HG03103 (cell line): Measurements from ENCODE around the gene WDPCP.

Experiments used
- ATAC-seq: cut with Tn5 transposase; IDR thresholded peaks from one replicate; pipeline ENCODE4 v1.9.1; 2021; ENCODE audit warnings: low read depth; ENCODE audit not compliant: unreplicated experiment

Gene WDPCP

GRCh38 chr2:63544017-63544627, 44.2 kb downstream of the WDPCP start:
- no peak for ATAC-seq

GRCh38 chr2:63539416-63540162, 48.7 kb downstream of the WDPCP start:
- ATAC-seq: no peak

GRCh38 chr2:63538390-63538789, 49.9 kb downstream of the WDPCP start:
- ATAC-seq: no peak

DNA sequence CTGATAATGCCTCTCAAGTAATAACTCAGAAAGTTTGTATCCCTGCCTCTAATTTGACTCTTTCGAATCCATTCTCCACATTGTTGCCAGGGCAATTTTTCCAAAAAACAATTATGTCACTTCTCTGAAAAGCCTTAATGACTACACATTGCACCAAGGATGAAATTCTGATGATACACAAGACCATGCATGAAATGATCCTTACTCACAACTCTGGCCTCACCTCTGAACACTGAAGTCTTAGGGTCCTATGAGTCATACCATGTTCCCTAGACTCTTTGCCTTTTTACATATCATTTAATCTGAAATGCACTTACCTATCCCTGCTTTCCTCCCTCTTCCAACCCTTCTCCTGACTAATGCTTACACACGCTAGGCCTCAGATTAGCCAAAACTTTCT, 51.0 kb downstream of the WDPCP start:
- ATAC-seq: no peak

DNA sequence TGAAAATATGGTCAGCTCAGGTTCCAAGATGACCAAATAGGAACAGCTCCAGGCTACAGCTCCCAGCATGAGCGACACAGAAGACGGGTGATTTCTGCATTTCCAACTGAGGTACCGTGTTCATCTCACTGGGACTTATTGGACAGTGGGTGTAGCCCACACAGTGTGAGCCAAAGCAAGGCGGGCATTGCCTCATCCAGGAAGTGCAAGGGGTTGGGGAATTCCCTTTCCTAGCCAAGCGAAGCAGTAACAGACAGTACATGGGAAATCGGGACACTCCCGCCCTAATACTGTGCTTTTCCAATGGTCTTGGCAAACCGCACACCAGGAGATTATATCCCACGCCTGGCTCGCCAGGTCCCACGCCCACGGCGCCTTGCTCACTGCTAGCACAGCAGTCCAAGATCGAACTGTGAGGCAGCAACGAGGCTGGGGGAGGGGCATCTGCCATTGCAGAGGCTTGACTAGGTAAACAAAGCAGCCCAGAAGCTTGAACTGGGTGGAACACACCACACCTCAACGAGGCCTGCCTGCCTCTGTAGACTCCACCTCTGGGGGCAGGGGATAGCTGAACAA, 57.5 kb downstream of the WDPCP start:
- ATAC-seq: no peak

DNA sequence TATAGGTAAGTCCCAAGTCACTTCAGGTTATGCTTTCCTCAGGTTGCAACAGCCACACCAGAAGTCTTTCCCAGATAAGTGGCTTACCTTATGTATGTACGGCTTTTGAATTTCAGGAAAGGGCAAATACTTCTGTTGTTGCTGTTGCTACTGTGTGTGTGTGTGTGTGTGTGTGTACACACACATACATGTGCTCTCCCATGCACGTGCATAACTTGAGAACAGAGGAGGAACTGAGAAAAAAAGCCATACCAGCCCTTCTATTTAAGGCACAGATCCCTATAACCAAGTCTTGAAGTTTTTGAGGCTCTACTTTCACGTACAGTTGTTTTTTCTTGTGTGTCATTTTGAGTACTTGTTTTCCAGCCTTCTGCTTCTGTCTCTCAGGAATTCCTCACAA, 62.4 kb downstream of the WDPCP start:
- ATAC-seq: no peak

GRCh38 chr2:63522950-63523349, 65.3 kb downstream of the WDPCP start:
- no peak for ATAC-seq

GRCh38 chr2:63520793-63521192, 67.5 kb downstream of the WDPCP start:
- ATAC-seq: no peak

DNA sequence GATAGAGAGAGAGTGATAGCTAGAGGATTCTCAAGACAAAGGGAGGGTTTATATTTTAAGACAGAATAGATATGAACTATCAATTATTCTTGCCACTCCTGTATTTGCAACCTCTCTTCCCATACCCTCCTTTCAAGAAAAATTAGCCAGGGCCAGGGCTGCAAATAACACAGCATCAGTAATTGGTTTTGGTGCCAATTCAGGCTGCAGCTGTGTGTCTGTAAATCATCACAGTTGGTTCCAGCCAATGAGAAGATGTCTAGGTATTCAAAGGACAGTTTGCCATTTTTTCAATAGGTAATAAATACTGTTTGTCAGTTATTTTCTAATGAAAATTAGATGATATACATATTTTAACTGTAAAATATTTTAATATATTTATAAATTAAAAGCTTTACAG, 73.5 kb downstream of the WDPCP start:
- ATAC-seq: no peak

- no peak for ATAC-seq
Measured at GRCh38 chr2:63514237-63514716, 74.0 kb downstream of the WDPCP start.

- ATAC-seq: no peak
Measured at GRCh38 chr2:63506320-63506719, 82.0 kb downstream of the WDPCP start.

DNA sequence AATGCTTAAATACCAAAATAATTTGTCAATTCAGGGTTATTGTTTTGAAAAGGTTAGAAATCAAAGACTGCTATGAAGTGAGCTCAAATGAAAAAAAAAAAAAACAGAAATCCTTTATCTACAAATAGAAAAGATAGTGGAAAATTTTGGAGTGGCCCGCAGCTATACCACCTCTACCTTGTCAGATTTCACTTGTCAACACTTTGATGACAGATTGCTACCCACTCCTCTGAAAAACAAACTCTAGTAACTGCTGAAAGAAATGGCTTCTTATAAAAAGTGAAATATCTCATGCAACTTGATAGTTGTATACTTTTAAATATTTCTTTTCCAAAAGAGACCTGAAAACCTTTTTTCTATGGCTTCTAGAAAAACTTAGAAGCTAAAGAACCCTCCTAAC, 84.5 kb downstream of the WDPCP start:
- ATAC-seq: no peak

GRCh38 chr2:63500398-63500797, 87.9 kb downstream of the WDPCP start:
- no peak for ATAC-seq

GRCh38 chr2:63497576-63497975, 90.7 kb downstream of the WDPCP start:
- ATAC-seq: no peak

DNA sequence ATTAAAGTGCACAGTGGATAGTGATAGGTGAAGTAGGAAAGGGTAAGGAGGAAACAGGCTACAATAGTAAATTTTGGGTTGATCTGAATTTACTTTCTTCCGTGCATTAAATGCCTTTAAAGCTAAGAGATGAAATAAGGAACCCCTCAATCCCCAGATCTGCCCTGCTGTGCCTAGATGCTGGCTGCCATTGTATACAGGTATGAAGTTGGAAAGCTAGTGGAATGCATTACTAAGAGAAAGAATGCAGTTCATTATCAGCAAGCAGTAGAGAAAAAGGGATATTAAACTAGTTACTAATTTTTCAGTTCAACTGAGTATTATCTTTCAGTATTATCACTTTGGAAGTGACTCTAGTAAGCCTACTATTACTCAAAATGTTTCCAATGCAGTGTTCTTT, 93.3 kb downstream of the WDPCP start:
- ATAC-seq: no peak

- no peak for ATAC-seq
Measured at GRCh38 chr2:63494100-63494499, 94.2 kb downstream of the WDPCP start.

DNA sequence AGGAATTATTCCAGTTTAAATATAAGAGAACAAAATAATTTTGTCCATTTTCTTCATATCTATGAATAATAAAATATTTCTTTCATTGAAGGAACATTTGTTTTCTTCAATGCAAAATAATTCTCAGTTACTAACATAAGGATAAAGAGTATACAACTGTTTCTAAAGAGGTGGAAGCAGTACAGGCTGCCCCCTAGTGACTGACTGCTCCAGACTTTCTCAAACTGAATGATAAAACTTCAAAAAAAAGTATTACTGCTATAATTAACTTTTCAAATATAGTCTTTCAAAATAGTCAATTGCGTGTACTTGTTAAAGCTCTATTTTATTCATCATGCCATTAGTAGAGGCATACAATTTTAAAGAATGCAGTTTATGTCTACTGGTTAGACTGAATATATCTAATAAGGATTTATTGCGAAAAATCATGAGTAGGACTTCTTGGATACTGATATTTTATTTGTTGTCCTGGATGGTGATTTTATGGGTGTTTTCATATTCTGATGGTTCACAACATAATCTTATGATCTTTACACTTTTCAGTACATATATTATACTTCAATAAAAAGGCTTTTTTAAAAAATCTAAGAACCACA, 100.1 kb downstream of the WDPCP start:
- no peak for ATAC-seq

DNA sequence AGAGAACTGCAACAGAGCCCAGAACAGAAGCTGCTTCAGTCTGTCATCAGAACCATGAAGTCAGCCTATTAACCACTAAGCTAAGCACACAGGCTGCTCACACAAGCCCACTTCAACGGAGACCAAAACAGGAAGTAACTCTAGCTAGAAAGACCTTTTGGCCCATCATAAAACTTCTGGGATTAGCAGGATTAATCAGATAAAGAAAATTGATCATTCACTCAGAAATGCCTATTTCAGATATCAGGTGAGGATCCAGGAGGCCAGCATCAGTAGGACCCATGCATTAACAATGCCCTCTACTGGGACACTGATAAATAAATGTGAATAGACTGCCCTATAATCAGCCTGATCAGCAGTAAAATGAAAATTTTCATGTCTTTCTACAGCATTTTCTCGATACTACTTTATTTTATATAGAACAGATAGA, 101.4 kb downstream of the WDPCP start:
- no peak for ATAC-seq

DNA sequence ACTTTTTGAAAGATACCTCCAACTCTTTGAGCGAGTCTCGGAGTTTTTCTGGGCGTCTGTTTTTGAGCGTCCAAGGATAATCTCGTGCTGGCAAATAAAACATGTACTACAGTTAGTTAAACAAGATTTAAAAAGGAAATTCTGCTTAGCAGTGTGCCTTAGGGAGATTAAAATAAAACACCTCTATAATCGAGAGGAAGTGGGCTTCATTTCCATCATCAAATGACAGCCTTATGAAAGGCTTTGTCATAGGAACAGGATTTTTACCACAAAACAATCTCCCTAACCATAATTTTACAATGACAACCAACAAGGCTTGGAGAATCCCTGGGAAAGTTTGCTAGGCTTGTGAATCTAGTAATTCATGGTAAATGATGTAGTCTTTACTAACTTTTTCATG, 103.4 kb downstream of the WDPCP start:
- no peak for ATAC-seq

GRCh38 chr2:63484481-63484880, 103.8 kb downstream of the WDPCP start:
- ATAC-seq: no peak

- no peak for ATAC-seq
Measured at GRCh38 chr2:63477686-63478085, 110.6 kb downstream of the WDPCP start.
